ENCODE measurements around the gene AGAP2. TPM values are rescaled to one million over a fixed set of nuclear protein-coding genes. Genes with fewer than 3 reads are reported as not detected.

AGAP2 gene
- total and polyA plus RNA-seq, 2 of the 8 experiments (the other 6 are each of a cell fraction or from before 2014, with no cell fraction given): 1.5 TPM

DNA sequence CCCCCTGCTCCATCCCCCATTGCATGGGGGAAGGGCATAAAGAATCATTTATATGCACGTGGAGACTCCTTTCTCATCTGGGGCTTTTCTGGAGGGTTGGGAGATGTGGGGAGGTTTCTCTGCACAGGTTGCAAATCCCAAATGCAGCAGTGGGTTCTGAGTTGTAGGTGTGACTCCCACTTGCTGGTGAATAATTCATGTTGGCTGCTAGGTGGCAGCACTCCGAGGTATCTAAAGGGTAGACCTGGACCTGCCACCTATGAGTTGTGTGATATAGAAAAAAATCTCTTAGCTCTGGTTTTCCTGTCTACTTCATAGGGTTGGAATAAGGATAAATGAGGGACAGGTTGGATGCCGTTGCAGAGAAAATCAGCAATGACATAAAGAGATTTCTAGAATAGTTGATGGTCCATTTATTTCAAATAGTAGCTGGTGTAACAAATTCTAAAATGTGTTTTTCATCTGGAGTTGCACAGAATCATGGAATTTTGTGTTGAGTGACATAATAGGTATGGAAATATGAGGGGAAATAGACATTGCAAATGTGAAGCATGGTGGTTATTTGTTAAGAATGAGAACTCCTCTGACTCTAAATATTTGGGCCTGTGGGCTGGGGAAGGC, 20.9 kb upstream of the AGAP2 start (continued):
- TF ChIP-seq, protein P1, sequence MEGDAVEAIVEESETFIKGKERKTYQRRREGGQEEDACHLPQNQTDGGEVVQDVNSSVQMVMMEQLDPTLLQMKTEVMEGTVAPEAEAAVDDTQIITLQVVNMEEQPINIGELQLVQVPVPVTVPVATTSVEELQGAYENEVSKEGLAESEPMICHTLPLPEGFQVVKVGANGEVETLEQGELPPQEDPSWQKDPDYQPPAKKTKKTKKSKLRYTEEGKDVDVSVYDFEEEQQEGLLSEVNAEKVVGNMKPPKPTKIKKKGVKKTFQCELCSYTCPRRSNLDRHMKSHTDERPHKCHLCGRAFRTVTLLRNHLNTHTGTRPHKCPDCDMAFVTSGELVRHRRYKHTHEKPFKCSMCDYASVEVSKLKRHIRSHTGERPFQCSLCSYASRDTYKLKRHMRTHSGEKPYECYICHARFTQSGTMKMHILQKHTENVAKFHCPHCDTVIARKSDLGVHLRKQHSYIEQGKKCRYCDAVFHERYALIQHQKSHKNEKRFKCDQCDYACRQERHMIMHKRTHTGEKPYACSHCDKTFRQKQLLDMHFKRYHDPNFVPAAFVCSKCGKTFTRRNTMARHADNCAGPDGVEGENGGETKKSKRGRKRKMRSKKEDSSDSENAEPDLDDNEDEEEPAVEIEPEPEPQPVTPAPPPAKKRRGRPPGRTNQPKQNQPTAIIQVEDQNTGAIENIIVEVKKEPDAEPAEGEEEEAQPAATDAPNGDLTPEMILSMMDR (IDR thresholded peaks at IDR 0.05; ENCODE audit: control extremely low read depth in 1 of 3, insufficient read depth in 1 of 3, low read depth in 1 of 3, low read length in 3 of 3): peak; percentile 47 to 66 (median 59)
